Activated CD8-positive, alpha-beta memory T cell treated with anti-CD3 and anti-CD28 coated beads for 4 hours (primary cell): ENCODE results near the gene ASH1L.
"Not testable (repeated sequence)": the region's sequence is repeated elsewhere in the genome, so short reads cannot be mapped to it uniquely, and the experiment has no call there.

ENCODE experiments used
- DNase-seq, 2 donors: peaks; one replicate each; pipeline ENCODE4 v3.0.0-alpha.2; 2020; ENCODE audit warnings: low read depth in 2 of 2

The ASH1L gene

GRCh38 chr1:155562581-155563376, at the start of gene ASH1L:
Gene ASH1L (minus strand): TSS chr1:155562803. CDS start chr1:155521519, 41,284 bp downstream.
- DNase-seq: peak; percentile 89 to 90

GRCh38 chr1:155610257-155610647, 47.6 kb upstream of the ASH1L start:
- not testable (repeated sequence) for DNase-seq

DNA sequence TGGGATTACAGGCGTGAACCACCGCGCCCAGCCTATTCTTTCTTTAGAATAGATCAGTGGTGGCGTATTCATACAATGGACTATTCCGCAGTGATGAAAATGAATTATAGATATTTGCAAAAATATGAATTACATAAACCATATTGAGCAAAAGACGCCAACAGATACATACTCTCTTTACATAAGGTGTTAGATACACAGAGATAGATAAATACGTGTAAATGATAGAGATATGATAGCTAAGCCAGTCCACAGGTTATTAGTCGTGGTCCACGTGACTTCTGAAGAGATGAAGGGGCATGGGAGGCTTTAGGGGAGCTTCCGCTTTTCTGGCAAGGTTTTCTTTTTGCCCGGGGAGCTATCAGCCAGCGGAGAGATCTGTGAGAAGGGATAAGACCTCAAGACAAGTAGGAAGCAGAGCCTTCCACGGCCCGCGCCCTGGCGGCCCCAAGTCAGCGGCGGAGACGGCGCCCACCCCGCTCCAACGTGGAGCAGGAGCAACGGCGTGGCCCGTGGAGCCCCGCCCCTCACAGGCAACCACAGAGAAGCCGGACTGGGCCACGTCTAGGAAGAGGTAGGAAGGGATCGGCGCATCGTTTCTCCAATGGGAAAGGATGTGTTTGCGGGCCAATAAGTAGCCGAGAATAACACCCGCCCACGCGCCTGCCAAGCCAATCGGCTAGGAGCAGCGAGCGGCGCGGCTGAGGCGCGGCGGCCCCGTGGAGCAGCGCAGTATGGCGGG, 47.1 kb upstream of the ASH1L start, which contains the start of gene MSTO1:
Gene MSTO1, plus strand, starts transcription at position 704 of the 742 bp plus-strand sequence. Its CDS starts 31 bp downstream, at position 735.
- peak; percentile 90 to 97 for DNase-seq

DNA sequence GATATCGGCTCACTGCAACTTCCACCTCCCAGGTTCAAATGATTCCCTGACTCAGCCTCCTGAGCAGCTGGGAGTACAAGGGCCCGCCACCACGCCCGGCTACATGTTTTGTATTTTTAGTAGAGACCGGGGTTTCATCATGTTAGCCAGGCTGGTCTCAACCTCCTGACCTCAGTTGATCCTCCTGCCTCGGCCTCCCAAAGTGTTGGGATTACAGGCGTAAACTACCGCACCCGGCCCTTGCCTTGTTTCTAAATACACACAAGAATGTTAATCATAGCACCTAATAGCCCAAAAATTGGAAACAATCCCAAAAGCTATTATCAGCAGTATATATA, 46.3 kb upstream of the ASH1L start:
- DNase-seq: no peak

GRCh38 chr1:155607708-155608107, 45.1 kb upstream of the ASH1L start:
- DNase-seq: no peak

DNA sequence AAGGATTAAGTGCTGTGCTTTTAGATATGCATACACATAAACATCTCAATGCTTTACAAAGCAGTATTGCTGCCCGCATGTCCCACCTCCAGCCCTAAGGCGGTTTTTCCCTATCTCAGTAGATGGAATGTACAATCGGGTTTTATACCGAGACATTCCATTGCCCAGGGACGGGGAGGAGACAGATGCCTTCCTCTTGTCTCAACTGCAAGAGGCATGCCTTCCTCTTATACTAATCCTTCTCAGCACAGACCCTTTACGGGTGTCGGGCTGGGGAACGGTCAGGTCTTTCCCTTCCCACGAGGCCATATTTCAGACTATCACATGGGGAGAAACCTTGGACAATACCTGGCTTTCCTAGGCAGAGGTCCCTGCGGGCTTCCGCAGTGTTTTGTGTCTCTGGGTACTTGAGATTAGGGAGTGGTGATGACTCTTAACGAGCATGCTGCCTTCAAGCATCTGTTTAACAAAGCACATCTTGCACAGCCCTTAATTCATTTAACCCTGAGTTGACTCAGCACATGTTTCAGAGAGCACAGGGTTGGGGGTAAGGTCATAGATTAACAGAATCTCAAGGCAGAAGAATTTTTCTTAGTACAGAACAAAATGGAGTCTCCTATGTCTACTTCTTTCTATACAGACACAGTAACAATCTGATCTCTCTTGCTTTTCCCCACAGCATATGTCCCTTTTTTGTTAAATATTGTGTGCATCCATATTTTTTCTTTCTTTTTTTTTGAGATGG, 37.4 kb upstream of the ASH1L start:
- DNase-seq: not testable (repeated sequence)

GRCh38 chr1:155598842-155599331, 36.3 kb upstream of the ASH1L start:
- DNase-seq: no peak

- no peak for DNase-seq
Observed at GRCh38 chr1:155596864-155597263, 34.3 kb upstream of the ASH1L start.

DNA sequence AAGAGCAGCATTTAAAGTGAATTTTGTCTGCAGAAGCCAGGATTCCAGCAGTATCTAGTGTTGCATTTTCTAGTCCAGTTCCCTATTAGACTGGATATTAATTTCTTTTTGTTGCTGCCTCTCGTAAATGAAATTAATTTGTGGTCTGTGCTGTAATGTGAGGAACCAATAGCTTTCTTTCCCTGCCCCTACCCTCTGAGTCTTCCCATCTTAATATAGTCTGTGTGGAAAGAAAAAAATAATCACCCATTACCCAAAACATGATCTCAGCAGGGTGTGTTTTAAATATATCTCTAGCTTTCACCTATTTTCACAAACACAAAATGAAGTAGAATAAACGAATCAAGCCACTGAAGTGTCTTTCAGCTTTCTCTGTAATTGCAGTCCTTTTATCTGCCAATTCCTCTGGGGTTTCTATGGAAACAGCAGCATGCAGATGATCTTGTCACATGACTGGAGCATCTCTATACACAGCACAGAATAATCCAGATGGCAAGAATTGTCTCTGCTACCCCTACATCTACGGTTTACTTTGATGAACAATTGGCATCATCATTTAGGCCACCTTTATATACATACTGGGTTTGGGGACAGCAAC, 33.4 kb upstream of the ASH1L start:
- not testable (repeated sequence) for DNase-seq

DNA sequence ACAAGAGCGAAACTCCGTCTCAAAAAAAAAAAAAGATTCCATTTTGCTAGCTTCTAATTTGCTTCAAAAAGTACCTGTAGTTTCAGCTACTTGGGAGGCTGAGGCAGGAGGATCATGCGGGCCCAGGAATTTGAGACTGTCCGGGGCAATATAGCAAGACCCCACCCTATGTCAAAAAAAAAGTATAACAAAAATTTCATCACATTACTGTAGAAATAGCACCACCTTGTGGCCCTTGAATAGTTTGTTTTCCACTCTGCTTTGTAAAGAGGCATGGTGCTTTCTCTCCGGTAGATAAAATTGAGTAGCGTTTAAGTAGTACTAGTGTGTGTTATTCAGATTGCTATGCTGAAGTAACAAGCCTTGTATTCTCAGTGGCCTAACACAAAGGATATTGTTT, 29.2 kb upstream of the ASH1L start:
- no peak for DNase-seq

DNA sequence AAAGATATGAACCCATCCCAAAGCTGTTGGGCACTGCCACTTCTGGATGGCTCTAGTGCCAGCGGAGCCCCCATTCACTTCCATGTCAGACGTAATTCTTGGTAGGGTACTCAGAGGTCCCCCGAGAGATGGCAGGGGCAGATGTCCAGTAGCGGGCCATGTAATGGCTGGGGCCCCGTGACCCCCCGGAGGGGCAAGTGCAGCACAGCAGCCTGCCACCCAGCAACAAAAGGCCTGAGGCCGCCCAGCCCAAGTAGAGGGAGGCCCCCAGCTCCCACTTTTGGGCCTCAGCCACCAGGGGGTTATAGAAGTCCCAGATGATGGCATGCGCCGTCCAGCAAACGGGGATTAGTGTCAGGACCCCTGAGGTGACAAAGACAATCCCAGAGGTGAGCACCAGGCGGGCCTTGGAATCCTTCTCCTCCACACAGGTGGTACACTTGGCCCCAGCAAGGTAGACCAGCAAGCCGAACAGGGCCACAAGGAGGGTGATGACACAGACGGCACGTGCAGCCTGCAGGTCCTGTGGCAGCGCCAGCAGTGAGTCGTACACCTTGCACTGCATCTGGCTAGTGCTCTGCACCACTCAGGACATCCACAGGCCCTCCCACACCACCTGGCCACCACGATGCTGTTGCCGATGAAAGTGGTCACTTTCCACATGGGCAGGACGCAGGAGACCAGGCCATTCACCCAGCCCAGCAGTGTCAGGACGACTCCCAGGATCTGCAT, 28.1 kb upstream of the ASH1L start:
- DNase-seq: not testable (repeated sequence)

DNA sequence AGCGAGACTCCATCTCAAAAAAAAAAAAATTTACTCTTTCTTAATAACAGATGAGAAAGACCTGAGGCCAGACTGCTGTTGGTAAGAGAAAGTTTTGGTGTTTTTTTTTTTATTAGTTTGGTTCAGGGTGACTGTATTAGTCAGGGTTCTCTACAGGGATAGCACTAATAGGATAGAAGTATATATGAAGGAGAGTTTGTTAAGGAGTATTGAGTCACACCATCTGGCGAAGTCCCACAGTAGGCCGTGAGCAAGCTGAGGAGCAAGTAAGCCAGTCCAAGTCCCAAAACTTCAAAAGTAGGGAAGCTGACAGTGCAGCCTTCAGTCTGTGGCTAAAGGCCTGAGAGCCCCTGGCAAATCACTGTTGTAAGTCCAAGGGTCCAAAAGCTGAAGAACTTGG, 26.7 kb upstream of the ASH1L start:
- DNase-seq: not testable (repeated sequence)

DNA sequence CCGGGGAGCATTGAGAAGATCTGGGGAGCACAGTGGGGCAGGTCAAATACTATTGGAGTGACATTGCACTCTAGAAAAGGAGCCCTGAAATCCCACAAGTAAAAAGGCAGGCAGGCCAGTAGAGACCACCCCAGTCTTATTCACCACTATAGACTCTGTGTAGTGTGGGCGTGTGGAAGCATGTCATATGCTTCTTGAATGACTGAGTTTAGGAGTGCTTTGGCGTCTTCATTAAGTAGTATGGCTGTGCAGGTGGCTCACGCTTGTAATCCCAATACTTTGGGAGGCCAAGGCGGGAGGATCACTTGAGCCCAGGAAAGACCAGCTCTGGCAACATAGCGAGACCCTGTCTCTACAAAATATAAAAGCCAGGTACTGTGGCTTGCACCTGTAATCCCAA, 21.2 kb upstream of the ASH1L start:
- not testable (repeated sequence) for DNase-seq

DNA sequence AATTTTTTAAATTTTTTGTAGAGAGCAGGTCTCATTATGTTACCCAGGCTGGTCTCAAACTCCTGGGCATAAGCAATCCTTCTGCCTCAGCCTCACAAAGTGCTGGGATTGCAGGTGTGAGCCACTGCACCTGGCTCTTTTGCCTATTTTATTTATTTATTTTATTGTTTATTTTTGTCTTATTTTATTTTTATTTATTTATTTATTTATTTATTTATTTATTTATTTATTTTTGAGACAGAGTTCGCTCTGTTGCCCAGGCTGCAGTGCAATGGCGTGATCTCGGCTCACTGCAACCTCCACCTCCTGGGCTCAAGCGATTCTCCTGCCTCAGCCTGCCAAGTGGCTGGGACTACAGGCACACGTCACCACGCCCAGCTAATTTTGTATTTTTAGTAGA, 13.0 kb upstream of the ASH1L start:
- not testable (repeated sequence) for DNase-seq

- DNase-seq: no peak
Observed at GRCh38 chr1:155574077-155574476, 11.5 kb upstream of the ASH1L start.

- DNase-seq: no peak
Observed at GRCh38 chr1:155570593-155570990, 8.0 kb upstream of the ASH1L start.

DNA sequence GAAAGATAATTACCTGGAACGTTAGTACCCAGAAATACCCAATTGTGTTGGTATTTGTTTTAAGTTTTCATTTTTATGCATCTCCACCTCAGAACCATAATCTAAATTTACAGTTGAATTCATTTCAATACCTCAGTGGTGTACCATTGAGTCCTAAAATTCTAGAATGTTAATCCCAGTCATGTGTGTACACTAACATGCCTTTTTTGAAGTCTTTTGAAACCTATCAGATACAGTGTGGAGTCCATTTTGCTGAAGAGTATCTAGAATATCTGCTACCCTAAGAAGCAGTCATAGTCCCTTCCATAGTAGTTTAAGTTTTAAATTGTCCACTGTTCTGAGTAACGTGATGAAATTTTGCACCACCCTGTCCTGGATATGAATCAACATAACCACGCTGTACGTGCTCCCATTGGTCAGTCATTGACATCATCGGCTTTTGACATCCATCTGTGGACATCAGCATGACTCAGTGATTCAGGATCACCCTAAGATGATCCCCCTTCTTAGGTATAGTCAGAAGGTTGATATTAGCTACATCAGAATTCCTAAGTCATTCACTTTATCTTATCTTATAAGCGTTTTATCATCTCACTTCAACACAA, 7.5 kb upstream of the ASH1L start:
- DNase-seq: no peak

DNA sequence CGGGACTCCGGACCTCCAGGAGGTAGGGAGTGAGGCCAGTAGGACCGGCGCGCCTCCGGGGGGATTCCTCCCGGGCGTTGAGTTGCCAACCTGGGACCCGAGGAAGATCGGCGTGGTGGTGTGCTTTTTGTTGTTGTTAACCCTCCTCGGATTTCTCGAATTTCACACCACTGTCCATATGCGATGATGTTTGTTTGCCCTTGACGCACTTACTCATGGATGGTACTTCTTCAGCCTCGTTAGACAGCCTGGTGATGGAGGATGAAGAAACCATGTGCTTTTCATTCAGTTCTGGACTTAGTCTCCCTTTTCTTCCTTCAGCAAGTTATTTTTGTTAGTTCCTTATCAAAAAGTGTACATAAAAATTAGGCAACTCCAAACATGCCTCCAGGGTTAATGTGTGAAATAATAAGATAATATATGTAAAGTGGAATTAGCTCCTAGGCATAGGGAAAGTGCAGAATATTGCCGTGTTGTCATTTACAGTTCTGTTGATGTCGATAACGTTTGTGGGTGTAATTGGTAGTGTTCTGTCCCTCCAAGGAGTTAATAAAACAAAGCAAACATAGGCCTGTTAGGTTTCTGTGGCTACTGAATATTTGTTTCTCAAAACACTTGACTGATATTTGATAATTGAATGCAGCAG, 897 bp upstream of the ASH1L start:
- DNase-seq: not testable (repeated sequence)

DNA sequence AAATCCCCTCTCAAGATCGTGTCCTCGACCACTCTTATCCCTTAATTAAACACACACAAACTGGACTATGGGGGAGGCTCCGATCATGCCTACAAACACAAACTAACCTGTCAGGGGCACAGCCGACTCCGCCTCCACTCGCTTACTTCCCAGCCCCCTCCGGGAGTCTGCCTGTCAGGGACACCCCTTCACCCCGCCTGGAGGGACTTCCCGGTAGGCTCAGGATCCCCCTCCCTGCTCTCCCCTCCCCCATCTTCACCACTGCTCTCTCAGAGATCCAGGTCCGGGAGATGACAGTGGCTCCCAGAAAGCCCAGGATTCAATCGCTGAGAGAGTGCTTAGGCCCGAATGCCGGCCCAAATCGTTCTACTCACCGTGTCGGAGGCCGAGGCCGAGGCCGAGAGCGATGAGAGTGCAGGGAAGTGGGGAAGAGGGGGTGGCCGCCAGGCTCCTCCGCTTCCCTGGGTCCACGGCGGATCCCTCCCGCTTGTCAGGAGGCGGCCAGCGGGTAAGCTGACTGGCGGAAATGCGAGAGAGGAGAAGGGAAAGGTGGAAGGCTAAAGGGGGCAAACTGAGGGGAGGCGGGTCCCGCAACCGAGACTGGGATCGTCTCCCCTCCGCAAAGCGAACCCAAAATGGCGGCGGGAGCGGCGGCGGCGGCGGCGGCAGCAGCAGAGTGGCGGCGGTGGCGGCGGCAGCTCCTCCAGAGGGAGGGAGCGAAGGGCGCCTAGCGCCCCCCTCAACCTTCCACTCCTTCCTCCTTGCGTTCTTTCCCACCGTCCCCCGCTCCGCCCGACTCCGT, 623 bp downstream of the ASH1L start:
- DNase-seq: peak; percentile 37 to 39
